CD8-positive, alpha-beta memory T cell (primary cell): Measurements from ENCODE around the gene NKAIN2. TPM values are rescaled to one million over a fixed set of nuclear protein-coding genes. Genes with fewer than 3 reads are reported as not detected.

Source experiments
- CTCF ChIA-PET: fragments of 350-600 bp; sonication (Branson Sonifier 250); formaldehyde crosslinking; loops from one replicate; lab custom pipeline; 2021; ENCODE audit warnings: antibody characterized with exemption; lab: Charles Lee
- POLR2A ChIA-PET: fragments of 350-600 bp; sonication (Branson Sonifier 250); formaldehyde crosslinking; loops from one replicate; lab custom pipeline; 2021; ENCODE audit warnings: antibody characterized with exemption; lab: Charles Lee
- DNase-seq, 5 donors: peaks; one replicate each; pipeline versions ENCODE4 v3.0.0 to v3.0.0-alpha.2; 2020 to 2022; ENCODE audit warnings: mixed read lengths in 1 of 5
- H3K27ac ChIP-seq: one replicate; pipeline ENCODE4 v1.7.0; 2013; ENCODE audit warnings: low read depth, mild to moderate bottlenecking, low read length, moderate library complexity
- H3K27me3 ChIP-seq: 2 replicates; pipeline ENCODE4 v1.7.0; 2013; ENCODE audit warnings: low read length, mild to moderate bottlenecking; ENCODE audit not compliant: insufficient read depth, poor library complexity, severe bottlenecking
- H3K36me3 ChIP-seq: 2 replicates; pipeline ENCODE4 v1.7.0; 2013; ENCODE audit warnings: mild to moderate bottlenecking, low read length, moderate library complexity; ENCODE audit not compliant: insufficient read depth
- H3K4me1 ChIP-seq: 2 replicates; pipeline ENCODE4 v1.7.0; 2013; ENCODE audit warnings: mild to moderate bottlenecking, low read length, moderate library complexity; ENCODE audit not compliant: insufficient read depth
- H3K4me3 ChIP-seq: 2 replicates; pipeline ENCODE4 v1.7.0; 2013; ENCODE audit warnings: mild to moderate bottlenecking, low read length
- H3K9me3 ChIP-seq: 2 replicates; pipeline ENCODE4 v1.7.0; 2013; ENCODE audit warnings: mild to moderate bottlenecking, low read length
- H3K27ac Mint-ChIP-seq, 8 donors: one replicate each; pipeline ENCODE4 v1.8.0; 2020 to 2021; ENCODE audit warnings: mixed read lengths in 8 of 8, mild to moderate bottlenecking in 6 of 8, inconsistent platforms in 3 of 8, moderate library complexity in 3 of 8
- H3K27me3 Mint-ChIP-seq, 2 donors: one replicate each; pipeline ENCODE4 v1.8.0; 2020 to 2021; ENCODE audit warnings: mixed read lengths in 2 of 2, mild to moderate bottlenecking in 1 of 2, moderate library complexity in 1 of 2
- H3K36me3 Mint-ChIP-seq, 3 donors: one replicate each; pipeline ENCODE4 v1.8.0; 2020 to 2021; ENCODE audit warnings: mixed read lengths in 3 of 3, inconsistent platforms in 1 of 3, mild to moderate bottlenecking in 1 of 3
- H3K4me1 Mint-ChIP-seq, 3 donors: one replicate each; pipeline ENCODE4 v1.8.0; 2020 to 2021; ENCODE audit warnings: mixed read lengths in 3 of 3, inconsistent platforms in 1 of 3, mild to moderate bottlenecking in 1 of 3
- H3K4me3 Mint-ChIP-seq, 7 donors: one replicate each; pipeline ENCODE4 v1.8.0; 2020 to 2021; ENCODE audit warnings: mixed read lengths in 7 of 7, mild to moderate bottlenecking in 6 of 7, moderate library complexity in 4 of 7, inconsistent platforms in 2 of 7
- H3K9me3 Mint-ChIP-seq, 5 donors: one replicate each; pipeline ENCODE4 v1.8.0; 2020 to 2022; ENCODE audit warnings: mixed read lengths in 5 of 5, mild to moderate bottlenecking in 3 of 5, moderate library complexity in 2 of 5, inconsistent platforms in 1 of 5
- polyA plus RNA-seq: library from polyadenylated mRNA; unstranded; fragments of 300-500 nt; fragmentation: Illumina TruSeq; gene quantifications from one replicate; pipeline ENCODE4 v1.2.3, GENCODE V29; 2021
- total RNA-seq, 2 experiments: library from RNA; stranded (reverse); gene quantifications; one replicate each; pipeline ENCODE4 v1.2.3, GENCODE V29; 2021

Gene NKAIN2
- total and polyA plus RNA-seq, 3 experiments from 2014 or later: not detected

GRCh38 chr6:124355146-124355545, 551.5 kb downstream of the NKAIN2 start:
- H3K27me3 ChIP-seq: no peaks in the 10 kb centered on the region
- peaks cover 0 to 2% (median 0%) of the 10 kb centered on the region in 3 donors for H3K36me3 Mint-ChIP-seq
- CTCF ChIA-PET: no interaction called here
- no peak overlapping the region for H3K4me3 Mint-ChIP-seq
- POLR2A ChIA-PET: no interaction called here
- no peak for DNase-seq
- no peaks in the 10 kb centered on the region for H3K36me3 ChIP-seq
- H3K27ac ChIP-seq: no peak overlapping the region
- no peak overlapping the region for H3K27ac Mint-ChIP-seq
- H3K4me3 ChIP-seq: no peak overlapping the region
- no peaks in the 10 kb centered on the region for H3K4me1 Mint-ChIP-seq
- no peaks in the 10 kb centered on the region for H3K9me3 ChIP-seq
- no peaks in the 10 kb centered on the region for H3K4me1 ChIP-seq
- H3K9me3 Mint-ChIP-seq: peaks cover 0 to 10% (median 6%) of the 10 kb centered on the region in 5 donors
- H3K27me3 Mint-ChIP-seq: no peaks in the 10 kb centered on the region

GRCh38 chr6:124356276-124356810, 552.7 kb downstream of the NKAIN2 start:
- Mint-ChIP-seq H3K4me3 (no peak overlapping the region), H3K4me1 (no peaks in the 10 kb centered on the region), H3K9me3 (peaks cover 0 to 10% (median 8%) of the 10 kb centered on the region in 5 donors), H3K36me3 (peaks cover 0 to 2% (median 0%) of the 10 kb centered on the region in 3 donors), H3K27me3 (no peaks in the 10 kb centered on the region), H3K27ac (no peak overlapping the region)
- ChIA-PET POLR2A (no interaction called here), CTCF (no interaction called here)
- H3K27ac ChIP-seq: no peak overlapping the region
- H3K4me1 ChIP-seq: no peaks in the 10 kb centered on the region
- no peak overlapping the region for H3K4me3 ChIP-seq
- no peaks in the 10 kb centered on the region for H3K36me3 ChIP-seq
- H3K9me3 ChIP-seq: no peaks in the 10 kb centered on the region
- no peaks in the 10 kb centered on the region for H3K27me3 ChIP-seq
- no peak for DNase-seq

- H3K4me1 ChIP-seq: no peaks in the 10 kb centered on the region
- H3K27ac ChIP-seq: no peak overlapping the region
- ChIA-PET CTCF (no interaction called here), POLR2A (no interaction called here)
- Mint-ChIP-seq H3K9me3 (peaks cover 0 to 11% (median 9%) of the 10 kb centered on the region in 5 donors), H3K4me3 (no peak overlapping the region), H3K27ac (no peak overlapping the region), H3K4me1 (no peaks in the 10 kb centered on the region), H3K36me3 (peaks cover 0 to 2% (median 0%) of the 10 kb centered on the region in 3 donors), H3K27me3 (no peaks in the 10 kb centered on the region)
- H3K36me3 ChIP-seq: no peaks in the 10 kb centered on the region
- H3K27me3 ChIP-seq: no peaks in the 10 kb centered on the region
- DNase-seq: no peak
- no peak overlapping the region for H3K4me3 ChIP-seq
- H3K9me3 ChIP-seq: no peaks in the 10 kb centered on the region
Measured at GRCh38 chr6:124356811-124357210, 553.1 kb downstream of the NKAIN2 start.

- Mint-ChIP-seq H3K4me1 (no peaks in the 10 kb centered on the region), H3K27me3 (no peaks in the 10 kb centered on the region), H3K36me3 (no peaks in the 10 kb centered on the region), H3K4me3 (no peak overlapping the region), H3K9me3 (peaks cover 0 to 8% (median 3%) of the 10 kb centered on the region in 5 donors), H3K27ac (no peak overlapping the region)
- no peaks in the 10 kb centered on the region for H3K27me3 ChIP-seq
- H3K9me3 ChIP-seq: no peaks in the 10 kb centered on the region
- no peak for DNase-seq
- CTCF ChIA-PET: no interaction called here
- no peaks in the 10 kb centered on the region for H3K36me3 ChIP-seq
- no peaks in the 10 kb centered on the region for H3K4me1 ChIP-seq
- no peak overlapping the region for H3K4me3 ChIP-seq
- POLR2A ChIA-PET: no interaction called here
- H3K27ac ChIP-seq: no peak overlapping the region
Measured at GRCh38 chr6:124368131-124368530, 564.5 kb downstream of the NKAIN2 start.

GRCh38 chr6:124371974-124372475, 568.4 kb downstream of the NKAIN2 start:
- peaks cover 0 to 6% (median 2%) of the 10 kb centered on the region in 5 donors for H3K9me3 Mint-ChIP-seq
- Histone ChIP-seq H3K27me3 (no peaks in the 10 kb centered on the region), H3K4me1 (no peaks in the 10 kb centered on the region), H3K4me3 (no peak overlapping the region), H3K9me3 (no peaks in the 10 kb centered on the region), H3K36me3 (no peaks in the 10 kb centered on the region), H3K27ac (no peak overlapping the region)
- no peak overlapping the region for H3K4me3 Mint-ChIP-seq
- no peaks in the 10 kb centered on the region for H3K4me1 Mint-ChIP-seq
- no peak for DNase-seq
- ChIA-PET CTCF (no interaction called here), POLR2A (no interaction called here)
- no peaks in the 10 kb centered on the region for H3K36me3 Mint-ChIP-seq
- H3K27ac Mint-ChIP-seq: no peak overlapping the region
- no peaks in the 10 kb centered on the region for H3K27me3 Mint-ChIP-seq

GRCh38 chr6:124373386-124373785, 569.7 kb downstream of the NKAIN2 start:
- H3K9me3 Mint-ChIP-seq: peaks cover 0 to 9% (median 2%) of the 10 kb centered on the region in 5 donors
- H3K9me3 ChIP-seq: no peaks in the 10 kb centered on the region

GRCh38 chr6:124389127-124389526, 585.5 kb downstream of the NKAIN2 start:
- no peak overlapping the region for H3K27ac Mint-ChIP-seq
- H3K27me3 Mint-ChIP-seq: no peaks in the 10 kb centered on the region
- CTCF ChIA-PET: no interaction called here
- H3K9me3 Mint-ChIP-seq: peaks cover 0 to 7% (median 5%) of the 10 kb centered on the region in 5 donors
- H3K27me3 ChIP-seq: no peaks in the 10 kb centered on the region
- no peaks in the 10 kb centered on the region for H3K9me3 ChIP-seq
- H3K36me3 Mint-ChIP-seq: no peaks in the 10 kb centered on the region
- POLR2A ChIA-PET: no interaction called here
- peak overlapping the region in 1 of 7 donors; percentile 29 for H3K4me3 Mint-ChIP-seq
- no peak overlapping the region for H3K27ac ChIP-seq
- H3K4me3 ChIP-seq: no peak overlapping the region
- DNase-seq: no peak
- H3K4me1 ChIP-seq: no peaks in the 10 kb centered on the region
- H3K36me3 ChIP-seq: no peaks in the 10 kb centered on the region
- H3K4me1 Mint-ChIP-seq: no peaks in the 10 kb centered on the region

More at GRCh38 chr6:124373386-124373785, 569.7 kb downstream of the NKAIN2 start:
- ChIA-PET POLR2A (no interaction called here), CTCF (no interaction called here)
- H3K27me3 ChIP-seq: no peaks in the 10 kb centered on the region
- no peak for DNase-seq
- Mint-ChIP-seq H3K27ac (no peak overlapping the region), H3K36me3 (no peaks in the 10 kb centered on the region), H3K27me3 (no peaks in the 10 kb centered on the region), H3K4me3 (no peak overlapping the region), H3K4me1 (no peaks in the 10 kb centered on the region)
- no peak overlapping the region for H3K4me3 ChIP-seq
- no peaks in the 10 kb centered on the region for H3K36me3 ChIP-seq
- H3K27ac ChIP-seq: no peak overlapping the region
- no peaks in the 10 kb centered on the region for H3K4me1 ChIP-seq

- H3K4me3 ChIP-seq: no peak overlapping the region
- no peak overlapping the region for H3K27ac ChIP-seq
- CTCF ChIA-PET: no interaction called here
- H3K27me3 ChIP-seq: no peaks in the 10 kb centered on the region
- POLR2A ChIA-PET: no interaction called here
- Mint-ChIP-seq H3K9me3 (peaks cover 3 to 13% (median 4%) of the 10 kb centered on the region in 5 donors), H3K4me1 (no peaks in the 10 kb centered on the region), H3K4me3 (no peak overlapping the region), H3K27ac (no peak overlapping the region), H3K27me3 (no peaks in the 10 kb centered on the region), H3K36me3 (no peaks in the 10 kb centered on the region)
- DNase-seq: no peak
- H3K9me3 ChIP-seq: no peaks in the 10 kb centered on the region
- H3K36me3 ChIP-seq: no peaks in the 10 kb centered on the region
- H3K4me1 ChIP-seq: no peaks in the 10 kb centered on the region
Measured at GRCh38 chr6:124393536-124393935, 589.9 kb downstream of the NKAIN2 start.
